PC-3 (cell line): ENCODE results near the gene PJVK. TPM values are rescaled to one million over a fixed set of nuclear protein-coding genes. Genes with fewer than 3 reads are reported as not detected.

Experiments
- ATAC-seq: fragments of 200-7000 bp; cut with Tn5 transposase; 2 replicates; pipeline ENCODE4 v1.9.1; 2020; ENCODE audit warnings: mild to moderate bottlenecking, moderate library complexity
- BruUV-seq: library from RNA; stranded (reverse); fragments of 400-500 nt; replicated peaks from 2 replicates; lab custom pipeline; 2021; lab: Mats Ljungman, UMichigan
- CTCF ChIA-PET: fragments of 300-600 bp; sonication (Branson Sonifier 250); formaldehyde crosslinking; loops from one replicate; lab custom pipeline; 2022; ENCODE audit warnings: antibody characterized with exemption; lab: Charles Lee
- POLR2A ChIA-PET: fragments of 300-600 bp; sonication (Branson Sonifier 250); formaldehyde crosslinking; loops from one replicate; lab custom pipeline; 2022; ENCODE audit warnings: antibody characterized with exemption; ENCODE audit not compliant: unreplicated experiment; lab: Charles Lee
- DNase-seq: peaks from one replicate; pipeline ENCODE4 v3.0.0-alpha.2; 2015
- H2AFZ ChIP-seq: fragments of 300-600 bp; sonication (generic); 2 replicates; pipeline ENCODE4 v1.6.0; 2016; ENCODE audit warnings: antibody characterized with exemption, low read length
- H3F3A ChIP-seq: fragments of 300-600 bp; sonication (generic); one replicate; pipeline ENCODE4 v1.6.0; 2017; ENCODE audit warnings: antibody characterized with exemption, low read length, control low read depth, mild to moderate bottlenecking; ENCODE audit not compliant: unreplicated experiment
- H3K27ac ChIP-seq: fragments of 300-600 bp; sonication (generic); 2 replicates; pipeline ENCODE4 v1.5.1; 2016; ENCODE audit warnings: mild to moderate bottlenecking, low read length
- H3K27me3 ChIP-seq: fragments of 300-600 bp; sonication (generic); 2 replicates; pipeline ENCODE4 v1.6.1; 2016; ENCODE audit warnings: low read length, mixed read lengths
- H3K36me3 ChIP-seq: fragments of 300-600 bp; sonication (generic); 2 replicates; pipeline ENCODE4 v1.6.1; 2016; ENCODE audit warnings: low read depth, mixed run types, low read length, mixed read lengths
- H3K4me1 ChIP-seq: fragments of 300-600 bp; sonication (generic); 2 replicates; pipeline ENCODE4 v1.5.1; 2016; ENCODE audit warnings: low read length; ENCODE audit not compliant: insufficient read depth
- H3K4me2 ChIP-seq: fragments of 300-600 bp; sonication (generic); 2 replicates; pipeline ENCODE4 v1.6.0; 2016; ENCODE audit warnings: low read length
- H3K4me3 ChIP-seq: fragments of 300-600 bp; sonication (generic); 2 replicates; pipeline ENCODE4 v1.5.1; 2016; ENCODE audit warnings: mild to moderate bottlenecking, low read length, mixed read lengths
- H3K79me2 ChIP-seq: fragments of 300-600 bp; sonication (generic); 2 replicates; pipeline ENCODE4 v1.6.1; 2017; ENCODE audit warnings: low read length, mixed read lengths
- H3K9ac ChIP-seq: fragments of 300-600 bp; sonication (generic); 2 replicates; pipeline ENCODE4 v1.6.0; 2016; ENCODE audit warnings: mild to moderate bottlenecking, low read length
- H3K9me2 ChIP-seq: fragments of 300-600 bp; sonication (generic); replicated peaks from 2 replicates; pipeline ENCODE4 v1.6.1; 2016; ENCODE audit warnings: mixed run types, low read length, mixed read lengths
- H3K9me3 ChIP-seq: fragments of 300-600 bp; sonication (generic); 2 replicates; pipeline ENCODE4 v1.6.1; 2016; ENCODE audit warnings: low read length, mixed read lengths
- H4K20me1 ChIP-seq: fragments of 300-600 bp; sonication (generic); 2 replicates; pipeline ENCODE4 v1.6.1; 2016; ENCODE audit warnings: low read length, mixed read lengths
- CTCF ChIP-seq: fragments of 300-600 bp; sonication (generic); conservative IDR thresholded peaks from 2 replicates; pipeline ENCODE4 v1.5.1; 2017; ENCODE audit warnings: antibody characterized with exemption, low read depth, mild to moderate bottlenecking, low read length
- EZH2 ChIP-seq: fragments of 300-600 bp; sonication (generic); IDR thresholded peaks from one replicate; pipeline ENCODE4 v1.6.1; 2017; ENCODE audit warnings: antibody characterized with exemption, mild to moderate bottlenecking, low read length; ENCODE audit not compliant: unreplicated experiment
- EZH2phosphoT487 ChIP-seq: fragments of 300-600 bp; sonication (generic); IDR thresholded peaks from 2 replicates; pipeline ENCODE4 v1.6.1; 2018; ENCODE audit warnings: mild to moderate bottlenecking, antibody characterized with exemption, low read length, borderline replicate concordance
- intact Hi-C: fragments of 100-400 bp; cut with micrococcal nuclease; formaldehyde crosslinking; loops from 2 replicates; pipeline ENCODE4 v1.9.0; 2023
- total RNA-seq: library from RNA; depleted of rRNA; stranded (reverse); fragments of >200 nt; gene quantifications from 2 replicates; pipeline ENCODE4 v1.2.3, GENCODE V29; 2014; rRNA removed

The PJVK gene
- total RNA-seq, 1 experiment from 2014 or later = 0.87 TPM

DNA sequence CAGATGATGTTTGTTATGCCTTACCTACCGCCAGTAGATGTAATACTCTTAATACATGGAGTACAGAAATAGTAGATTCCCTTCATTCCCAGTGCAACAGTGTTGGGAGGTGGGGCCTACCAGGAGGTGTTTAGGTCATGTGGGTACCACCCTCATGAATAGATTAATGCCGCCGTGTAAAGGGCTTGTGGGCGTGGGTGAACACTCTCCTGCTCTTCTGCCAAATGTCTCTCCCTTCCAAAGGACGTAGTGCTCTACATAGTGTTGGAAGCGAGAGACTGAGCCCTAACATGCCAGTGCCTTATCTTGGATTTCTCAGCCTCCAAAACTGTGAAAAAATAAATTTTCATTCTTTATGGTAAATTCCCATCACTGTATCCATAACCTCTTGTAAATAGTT lies 59.2 kb downstream of the PJVK start:
- no peaks in the 10 kb centered on the region for H4K20me1 ChIP-seq
- no peaks in the 10 kb centered on the region for H3K79me2 ChIP-seq
- H3K36me3 ChIP-seq = no peaks in the 10 kb centered on the region
- H3K27ac ChIP-seq = no peak overlapping the region
- H2AFZ ChIP-seq = no peak overlapping the region
- H3K4me1 ChIP-seq = peaks cover 40% of the 10 kb centered on the region
- H3F3A ChIP-seq = peaks cover 5% of the 10 kb centered on the region
- no peak for DNase-seq
- no peaks in the 10 kb centered on the region for H3K9me2 ChIP-seq
- no peak for TF ChIP-seq EZH2
- TF ChIP-seq CTCF = no peak
- TF ChIP-seq EZH2phosphoT487 = no peak
- BruUV-seq = no TSS peak
- H3K27me3 ChIP-seq = no peaks in the 10 kb centered on the region
- no peak overlapping the region for H3K9ac ChIP-seq
- ChIA-PET CTCF (no interaction called here), POLR2A (no interaction called here)
- intact Hi-C loops = no loop called here
- no peaks in the 10 kb centered on the region for H3K9me3 ChIP-seq
- H3K4me3 ChIP-seq = no peak overlapping the region
- H3K4me2 ChIP-seq = no peak overlapping the region
- no peak for ATAC-seq

Other genes with a start within 250 kb of the PJVK start
- gene PRKRA, start 203 bp upstream of the PJVK start, total RNA-seq = 78.2 and 87.6 TPM in 2 replicates
- gene FKBP7, start 27.2 kb downstream of the PJVK start, total RNA-seq = 3.7 and 4.2 TPM in 2 replicates
- gene PLEKHA3, start 29.1 kb downstream of the PJVK start, total RNA-seq = 16.4 and 16.7 TPM in 2 replicates